ENCODE data around the gene CDKN2B-AS1.

- TF ChIP-seq ZBTB7A (tag by site-specific recombination; IDR thresholded peaks at IDR 0.05; ENCODE audit: low read depth) = no peak
- no peak for TF ChIP-seq ZNF560 (tag by site-specific recombination; IDR thresholded peaks at IDR 0.05; ENCODE audit: borderline replicate concordance)
- no peak for TF ChIP-seq CTCF (tag by site-specific recombination; IDR thresholded peaks at IDR 0.05)
- no peak for TF ChIP-seq ZNF501 (tag by site-specific recombination; IDR thresholded peaks at IDR 0.05)
Measured at GRCh38 chr9:21996858-21997257, 2.3 kb downstream of the CDKN2B-AS1 start.
